Measurements from ENCODE around the gene ARID2. TPM values are rescaled to one million over a fixed set of nuclear protein-coding genes. Genes with fewer than 3 reads are reported as not detected.

Gene ARID2
- total RNA-seq, 6 donors from 2014 or later: 19.4 to 48.5 (median 27.0) TPM

GRCh38 chr12:45756666-45757065 is 27.2 kb downstream of the ARID2 start:
- DNase-seq (no peak), ATAC-seq (ENCODE audit: low FRiP score in 2 of 2) (no peak)
- Histone ChIP-seq H3K36me3 (no peaks in the 10 kb centered on the region), H3K4me3 (no peak overlapping the region), H3K9me3 (no peaks in the 10 kb centered on the region), H3K27ac (no peak overlapping the region), H3K4me1 (peaks cover 0 to 1% (median 0%) of the 10 kb centered on the region in 4 donors), H3K27me3 (no peaks in the 10 kb centered on the region)
- WGBS, 2 donors: 73 to 78% methylated on average over 3 of the region's 3 CpGs
- TF ChIP-seq POLR2AphosphoS5 (IDR thresholded peaks at IDR 0.05) (no peak), EP300 (IDR thresholded peaks at IDR 0.05) (no peak), CTCF (IDR thresholded peaks at IDR 0.05) (no peak), POLR2A (IDR thresholded peaks at IDR 0.05) (no peak)

- H3K27ac ChIP-seq: no peak overlapping the region
- peaks cover 0 to 2% (median 0%) of the 10 kb centered on the region in 4 donors for H3K4me1 ChIP-seq
- H3K36me3 ChIP-seq: no peaks in the 10 kb centered on the region
- no peaks in the 10 kb centered on the region for H3K9me3 ChIP-seq
- H3K4me3 ChIP-seq: no peak overlapping the region
- DNase-seq: no peak
- TF ChIP-seq CTCF (IDR thresholded peaks at IDR 0.05): no peak
- peak in 1 of 4 donors; percentile 74 for TF ChIP-seq EP300 (IDR thresholded peaks at IDR 0.05)
- H3K27me3 ChIP-seq: no peaks in the 10 kb centered on the region
- WGBS, 2 donors: 77 to 79% methylated on average over 3 of the region's 3 CpGs
- ATAC-seq (ENCODE audit: low FRiP score in 2 of 2): no peak
These were observed 27.7 kb downstream of the ARID2 start for GRCh38 chr12:45757172-45757571.

- peaks cover 0 to 7% (median 3%) of the 10 kb centered on the region in 4 donors for H3K4me1 ChIP-seq
- H3K27me3 ChIP-seq: no peaks in the 10 kb centered on the region
- WGBS, 2 donors: 97% methylated on average over 4 of the region's 4 CpGs
- DNase-seq: no peak
- no peak for ATAC-seq (ENCODE audit: low FRiP score in 2 of 2)
- H3K4me3 ChIP-seq: no peak overlapping the region
- H3K27ac ChIP-seq: no peak overlapping the region
- no peaks in the 10 kb centered on the region for H3K36me3 ChIP-seq
- no peaks in the 10 kb centered on the region for H3K9me3 ChIP-seq
- TF ChIP-seq CTCF (IDR thresholded peaks at IDR 0.05) (no peak), POLR2A (IDR thresholded peaks at IDR 0.05) (no peak), EP300 (IDR thresholded peaks at IDR 0.05) (no peak), POLR2AphosphoS5 (IDR thresholded peaks at IDR 0.05) (no peak)
These were observed 30.8 kb downstream of the ARID2 start for GRCh38 chr12:45760333-45760732.

- no peaks in the 10 kb centered on the region for H3K27me3 ChIP-seq
- H3K27ac ChIP-seq: no peak overlapping the region
- H3K36me3 ChIP-seq: no peaks in the 10 kb centered on the region
- H3K9me3 ChIP-seq: no peaks in the 10 kb centered on the region
- ATAC-seq (ENCODE audit: low FRiP score in 2 of 2): peak in 1 of 2 donors; percentile 54
- H3K4me3 ChIP-seq: no peak overlapping the region
- 42 to 51% methylated on average over 3 of the region's 3 CpGs for WGBS, 2 donors
- TF ChIP-seq POLR2A (IDR thresholded peaks at IDR 0.05) (no peak), CTCF (IDR thresholded peaks at IDR 0.05) (peak in 5 of 6 experiments; percentile 23 to 40 (median 34))
- peaks cover 0 to 11% (median 3%) of the 10 kb centered on the region in 4 donors for H3K4me1 ChIP-seq
- DNase-seq: no peak
These were observed 32.9 kb downstream of the ARID2 start for GRCh38 chr12:45762185-45763110.

- Histone ChIP-seq H3K4me3 (no peak overlapping the region), H3K36me3 (no peaks in the 10 kb centered on the region), H3K9me3 (no peaks in the 10 kb centered on the region), H3K27me3 (no peaks in the 10 kb centered on the region), H3K27ac (no peak overlapping the region), H3K4me1 (peaks cover 0 to 11% (median 3%) of the 10 kb centered on the region in 4 donors)
- 99 to 100% methylated on average over 4 of the region's 4 CpGs for WGBS, 2 donors
- no peak for DNase-seq
- TF ChIP-seq CTCF (IDR thresholded peaks at IDR 0.05) (no peak), POLR2AphosphoS5 (IDR thresholded peaks at IDR 0.05) (no peak), EP300 (IDR thresholded peaks at IDR 0.05) (no peak)
- ATAC-seq (ENCODE audit: low FRiP score in 2 of 2): no peak
These were observed 33.9 kb downstream of the ARID2 start for GRCh38 chr12:45763381-45763780.
